GM23248 (cell line): ENCODE data around the gene XRCC5. TPM values are rescaled to one million over a fixed set of nuclear protein-coding genes. Genes with fewer than 3 reads are reported as not detected.

ENCODE experiments used
- DNase-seq: peaks from one replicate; pipeline ENCODE4 v3.0.0-alpha.2; 2015
- H2AFZ ChIP-seq: fragments of 200-600 bp; sonication (generic); 2 replicates; pipeline ENCODE4 v1.6.1; 2016; ENCODE audit warnings: antibody characterized with exemption
- H3F3A ChIP-seq: fragments of 200-600 bp; sonication (generic); 2 replicates; pipeline ENCODE4 v1.6.1; 2016; ENCODE audit warnings: mild to moderate bottlenecking, antibody characterized with exemption, mixed run types; ENCODE audit not compliant: insufficient read depth
- H3K27ac ChIP-seq: fragments of 200-600 bp; sonication (generic); 2 replicates; pipeline ENCODE4 v1.5.1; 2016; ENCODE audit warnings: mild to moderate bottlenecking
- H3K27me3 ChIP-seq: fragments of 200-600 bp; sonication (generic); replicated peaks from 2 replicates; pipeline ENCODE4 v1.6.1; 2016; ENCODE audit warnings: mild to moderate bottlenecking; ENCODE audit not compliant: insufficient read depth
- H3K36me3 ChIP-seq: fragments of 200-600 bp; sonication (generic); 2 replicates; pipeline ENCODE4 v1.6.1; 2016; ENCODE audit warnings: low read depth, mild to moderate bottlenecking
- H3K4me1 ChIP-seq: fragments of 200-600 bp; sonication (generic); 2 replicates; pipeline ENCODE4 v1.6.1; 2016; ENCODE audit warnings: mild to moderate bottlenecking; ENCODE audit not compliant: insufficient read depth
- H3K4me2 ChIP-seq: fragments of 200-600 bp; sonication (generic); one replicate; pipeline ENCODE4 v1.6.1; 2016; ENCODE audit warnings: mild to moderate bottlenecking; ENCODE audit not compliant: unreplicated experiment
- H3K4me3 ChIP-seq: fragments of 200-600 bp; sonication (generic); 2 replicates; pipeline ENCODE4 v1.5.1; 2016; ENCODE audit warnings: mild to moderate bottlenecking
- H3K79me2 ChIP-seq: fragments of 200-600 bp; sonication (generic); 2 replicates; pipeline ENCODE4 v1.6.1; 2016; ENCODE audit warnings: mild to moderate bottlenecking; ENCODE audit not compliant: insufficient read depth
- H3K9ac ChIP-seq: fragments of 200-600 bp; sonication (generic); 2 replicates; pipeline ENCODE4 v1.6.1; 2016; ENCODE audit warnings: mild to moderate bottlenecking
- H3K9me2 ChIP-seq: fragments of 200-600 bp; sonication (generic); 2 replicates; pipeline ENCODE4 v1.6.1; 2016; ENCODE audit warnings: mixed run types, mild to moderate bottlenecking, moderate library complexity; ENCODE audit not compliant: insufficient read depth
- H3K9me3 ChIP-seq: fragments of 200-600 bp; sonication (generic); one replicate; pipeline ENCODE4 v1.6.1; 2017; ENCODE audit warnings: low read depth
- H4K20me1 ChIP-seq: fragments of 200-600 bp; sonication (generic); 2 replicates; pipeline ENCODE4 v1.6.0; 2016; ENCODE audit not compliant: insufficient read depth
- EZH2 ChIP-seq: fragments of 200-600 bp; sonication (generic); IDR thresholded peaks from 2 replicates; pipeline ENCODE4 v1.6.1; 2018; ENCODE audit warnings: antibody characterized with exemption, mild to moderate bottlenecking; ENCODE audit not compliant: insufficient read depth, poor library complexity, severe bottlenecking
- EZH2phosphoT487 ChIP-seq: fragments of 200-600 bp; sonication (generic); IDR thresholded peaks from 2 replicates; pipeline ENCODE4 v1.6.1; 2018; ENCODE audit warnings: antibody characterized with exemption, moderate library complexity, mild to moderate bottlenecking, low read depth; ENCODE audit not compliant: insufficient read depth
- WGBS, 2 experiments: methylation state at CpG; one replicate each; pipeline ENCODE4 v1.1.6; 2015 to 2017; ENCODE audit warnings: low lambda C conversion rate in 2 of 2, low coverage in 1 of 2; ENCODE audit errors: missing lambda C conversion rate in 2 of 2; 5-methylcytosine and 5-hydroxymethylcytosine counted together
- in situ Hi-C: fragments of 300-500 bp; cut with MboI; formaldehyde crosslinking; loops from 2 replicates; pipeline ENCODE4 v1.15.0; 2020
- polyA plus RNA-seq: library from polyadenylated mRNA; unstranded; fragments of >200 nt; fragmentation: Nextera tagmentation; extraction: Ambion mirVana; gene quantifications from 2 replicates; pipeline ENCODE4 v1.2.1, GENCODE V29; 2016
- total RNA-seq: library from RNA; depleted of rRNA; stranded (reverse); fragments of >200 nt; shearing (Covaris generic); gene quantifications from 2 replicates; pipeline ENCODE4 v1.2.3, GENCODE V29; 2014

XRCC5 gene
- total and polyA plus RNA-seq, 2 experiments from 2014 or later = 197 to 249 TPM

- Histone ChIP-seq H3K79me2 (no peaks in the 10 kb centered on the region), H3K4me1 (peaks cover 18% of the 10 kb centered on the region), H3K36me3 (peaks cover 19% of the 10 kb centered on the region), H4K20me1 (no peaks in the 10 kb centered on the region), H3F3A (peaks cover 32% of the 10 kb centered on the region), H3K9me2 (no peaks in the 10 kb centered on the region), H3K4me2 (peak overlapping the region; percentile 18), H3K4me3 (no peak overlapping the region), H3K27ac (peak overlapping the region; percentile 62), H3K9ac (peak overlapping the region; percentile 36; the same call in 1 of the 2 replicates), H2AFZ (no peak overlapping the region), H3K27me3 (no peaks in the 10 kb centered on the region), H3K9me3 (no peaks in the 10 kb centered on the region)
- peak; percentile 73 for DNase-seq
- in situ Hi-C loops = no loop called here
- WGBS, 2 experiments = 11 to 20% methylated on average over 3 of the region's 3 CpGs
- TF ChIP-seq EZH2 (no peak), EZH2phosphoT487 (no peak)
These were observed 101.8 kb downstream of the XRCC5 start for GRCh38 chr2:216210701-216211540.

- H3K4me2 ChIP-seq = no peak overlapping the region
- WGBS, 2 experiments = 99 to 100% methylated on average over 2 of the region's 2 CpGs
- in situ Hi-C loops = no loop called here
These were observed 102.5 kb downstream of the XRCC5 start for GRCh38 chr2:216211614-216212145.

GRCh38 chr2:216214768-216215167, 105.6 kb downstream of the XRCC5 start:
- in situ Hi-C loops = no loop called here
- no peak overlapping the region for H3K27ac ChIP-seq
- H3F3A ChIP-seq = peaks cover 44% of the 10 kb centered on the region
- H3K9me3 ChIP-seq = no peaks in the 10 kb centered on the region
- WGBS, 2 experiments = 95 to 100% methylated on average over 2 of the region's 2 CpGs
- DNase-seq = no peak
- H3K9ac ChIP-seq = no peak overlapping the region
- no peaks in the 10 kb centered on the region for H3K79me2 ChIP-seq
- H3K4me2 ChIP-seq = no peak overlapping the region
- no peaks in the 10 kb centered on the region for H3K27me3 ChIP-seq
- H4K20me1 ChIP-seq = no peaks in the 10 kb centered on the region
- H3K9me2 ChIP-seq = no peaks in the 10 kb centered on the region
- H3K4me3 ChIP-seq = no peak overlapping the region
- peaks cover 36% of the 10 kb centered on the region for H3K4me1 ChIP-seq
- TF ChIP-seq EZH2 = no peak
- no peak for TF ChIP-seq EZH2phosphoT487
- H2AFZ ChIP-seq = no peak overlapping the region
- H3K36me3 ChIP-seq = no peaks in the 10 kb centered on the region; the same call in 1 of the 2 replicates

More at GRCh38 chr2:216211614-216212145, 102.5 kb downstream of the XRCC5 start:
- DNase-seq = no peak
- H3K9ac ChIP-seq = no peak overlapping the region; the same call in 1 of the 2 replicates
- no peak overlapping the region for H3K27ac ChIP-seq
- peaks cover 18% of the 10 kb centered on the region for H3K4me1 ChIP-seq
- no peak overlapping the region for H3K4me3 ChIP-seq
- H4K20me1 ChIP-seq = no peaks in the 10 kb centered on the region
- H3K9me3 ChIP-seq = no peaks in the 10 kb centered on the region
- H3F3A ChIP-seq = peaks cover 39% of the 10 kb centered on the region
- H2AFZ ChIP-seq = no peak overlapping the region
- H3K9me2 ChIP-seq = no peaks in the 10 kb centered on the region
- no peaks in the 10 kb centered on the region for H3K27me3 ChIP-seq
- peaks cover 12% of the 10 kb centered on the region for H3K36me3 ChIP-seq
- TF ChIP-seq EZH2phosphoT487 (no peak), EZH2 (no peak)
- H3K79me2 ChIP-seq = no peaks in the 10 kb centered on the region

- no peak overlapping the region for H3K4me2 ChIP-seq
- H3K27ac ChIP-seq = no peak overlapping the region
These were observed 106.7 kb downstream of the XRCC5 start for GRCh38 chr2:216215658-216216390.

More at GRCh38 chr2:216215658-216216390, 106.7 kb downstream of the XRCC5 start:
- Histone ChIP-seq H3K27me3 (no peaks in the 10 kb centered on the region), H3K79me2 (no peaks in the 10 kb centered on the region), H3K36me3 (no peaks in the 10 kb centered on the region; the same call in 1 of the 2 replicates), H2AFZ (no peak overlapping the region), H3K4me1 (peaks cover 27% of the 10 kb centered on the region), H3K4me3 (no peak overlapping the region), H3F3A (peaks cover 41% of the 10 kb centered on the region), H3K9me2 (no peaks in the 10 kb centered on the region), H4K20me1 (no peaks in the 10 kb centered on the region), H3K9ac (no peak overlapping the region), H3K9me3 (no peaks in the 10 kb centered on the region)
- 99 to 100% methylated on average over 4 of the region's 4 CpGs for WGBS, 2 experiments
- TF ChIP-seq EZH2 (no peak), EZH2phosphoT487 (no peak)
- DNase-seq = peak; percentile 54
- in situ Hi-C loops = no loop called here
